Endothelial cell of umbilical vein (primary cell): ENCODE data around the gene CCDC187. TPM values are rescaled to one million over a fixed set of nuclear protein-coding genes. Genes with fewer than 3 reads are reported as not detected.

Experiments
- BruUV-seq: library from RNA; stranded (reverse); fragments of 400-500 nt; replicated peaks from 2 replicates; lab custom pipeline; 2021; lab: Mats Ljungman, UMichigan
- CTCF ChIA-PET: fragments of 300-600, 350-600 bp; sonication (Branson Sonifier 250); formaldehyde crosslinking; loops from one replicate; lab custom pipeline; 2021; ENCODE audit warnings: antibody characterized with exemption, inconsistent platforms; lab: Charles Lee
- POLR2A ChIA-PET: fragments of 300-600, 350-600 bp; sonication (Branson Sonifier 250); formaldehyde crosslinking; loops from one replicate; lab custom pipeline; 2021; ENCODE audit warnings: antibody characterized with exemption, inconsistent platforms; lab: Charles Lee
- DNase-seq: peaks from one replicate; pipeline ENCODE4 v3.0.0-alpha.2; 2011; ENCODE audit warnings: low read depth, low spot score
- FAIRE-seq: peaks from 2 replicates; lab custom pipeline; 2011; peaks lifted over from hg19 to GRCh38; lab: Jason Lieb, UNC
- H2AFZ ChIP-seq: 2 replicates; pipeline ENCODE4 v1.6.0; 2012; ENCODE audit warnings: low read depth, low read length, control low read depth, inconsistent platforms
- H3K27ac ChIP-seq: 2 replicates; pipeline ENCODE4 v1.5.1; 2011; ENCODE audit warnings: low read depth, mild to moderate bottlenecking, control low read depth, low read length, moderate library complexity; ENCODE audit not compliant: insufficient read depth
- H3K27me3 ChIP-seq, 2 experiments: 2 replicates each; pipeline versions ENCODE4 v1.6.0 to v1.6.1; 2011; ENCODE audit warnings: low read length in 2 of 2, mixed read lengths in 1 of 2; ENCODE audit not compliant: control insufficient read depth in 2 of 2, insufficient read depth in 2 of 2
- H3K36me3 ChIP-seq, 2 experiments: 2 replicates in 1 of 2; 3 replicates in 1 of 2; pipeline ENCODE4 v1.5.1; 2011; ENCODE audit warnings: low read length in 2 of 2, mild to moderate bottlenecking in 1 of 2, moderate library complexity in 1 of 2; ENCODE audit not compliant: control insufficient read depth in 2 of 2, insufficient read depth in 2 of 2; ENCODE audit errors: extremely low read depth in 1 of 2
- H3K4me1 ChIP-seq: 3 replicates; pipeline ENCODE4 v1.5.1; 2011; ENCODE audit warnings: mild to moderate bottlenecking, low read length; ENCODE audit not compliant: control insufficient read depth, insufficient read depth; ENCODE audit errors: extremely low read depth
- H3K4me2 ChIP-seq: 2 replicates; pipeline ENCODE4 v1.6.1; 2011; ENCODE audit warnings: low read length, control low read depth, mixed read lengths; ENCODE audit not compliant: insufficient read depth
- H3K4me3 ChIP-seq, 3 experiments: fragments of 200-600 bp in 1 of 3; sonication (generic), shearing (Covaris generic) in 1 of 3; replicated peaks in 1 of 3; 2 replicates each; pipeline ENCODE4 v1.5.1; 2011 to 2016; ENCODE audit warnings: control low read depth in 3 of 3, low read length in 3 of 3, mild to moderate bottlenecking in 2 of 3, inconsistent platforms in 1 of 3, low read depth in 1 of 3, moderate library complexity in 1 of 3; ENCODE audit not compliant: insufficient read depth in 1 of 3
- H3K79me2 ChIP-seq: 2 replicates; pipeline ENCODE4 v1.6.0; 2012; ENCODE audit warnings: low read length, inconsistent platforms; ENCODE audit not compliant: control insufficient read depth, insufficient read depth
- H3K9ac ChIP-seq: replicated peaks from 2 replicates; pipeline ENCODE3; 2011; ENCODE audit warnings: low read length, control low read depth; ENCODE audit not compliant: insufficient read depth; ENCODE audit errors: extremely low read depth
- H3K9me1 ChIP-seq: replicated peaks from 3 replicates; pipeline ENCODE4 v1.6.0; 2011; ENCODE audit warnings: mild to moderate bottlenecking, low read length; ENCODE audit not compliant: control insufficient read depth, insufficient read depth; ENCODE audit errors: extremely low read depth
- H3K9me3 ChIP-seq: replicated peaks from 2 replicates; pipeline ENCODE4 v1.5.1; 2012; ENCODE audit warnings: low read length, inconsistent platforms; ENCODE audit not compliant: control insufficient read depth, insufficient read depth
- H4K20me1 ChIP-seq: replicated peaks from 2 replicates; pipeline ENCODE3; 2011; ENCODE audit warnings: mild to moderate bottlenecking, low read length; ENCODE audit not compliant: control insufficient read depth, insufficient read depth; ENCODE audit errors: extremely low read depth
- EZH2 ChIP-seq: IDR thresholded peaks from 2 replicates; pipeline ENCODE4 v1.6.1; 2012; ENCODE audit warnings: borderline replicate concordance, low read depth, mild to moderate bottlenecking, moderate library complexity, low read length, inconsistent platforms; ENCODE audit not compliant: severe bottlenecking
- FOS ChIP-seq: IDR thresholded peaks from 2 replicates; pipeline ENCODE4 v1.6.1; 2011; ENCODE audit warnings: mild to moderate bottlenecking, low read length, moderate library complexity, borderline replicate concordance; ENCODE audit not compliant: insufficient read depth
- GATA2 ChIP-seq: IDR thresholded peaks from 2 replicates; pipeline ENCODE4 v1.7.0; 2011; ENCODE audit warnings: low read depth, mild to moderate bottlenecking, moderate library complexity, mixed read lengths, low read length; ENCODE audit not compliant: insufficient read length, insufficient read depth
- JUN ChIP-seq: IDR thresholded peaks from 2 replicates; pipeline ENCODE4 v1.6.1; 2011; ENCODE audit warnings: borderline replicate concordance, low read depth; ENCODE audit not compliant: insufficient read length, insufficient read depth
- MYC ChIP-seq: IDR thresholded peaks from one replicate; pipeline ENCODE4 v1.6.1; 2011; ENCODE audit warnings: mild to moderate bottlenecking, low read depth, low read length
- POLR2A ChIP-seq: IDR thresholded peaks from 2 replicates; pipeline ENCODE4 v1.6.1; 2012; ENCODE audit warnings: low read depth, mild to moderate bottlenecking, control low read depth, low read length
- POLR2AphosphoS5 ChIP-seq: IDR thresholded peaks from 2 replicates; pipeline ENCODE4 v1.6.1; 2012; ENCODE audit warnings: low read depth, mild to moderate bottlenecking, control low read depth, low read length, moderate library complexity; ENCODE audit not compliant: insufficient read depth
- dilution Hi-C: fragments of 300-500 bp; cut with MboI; formaldehyde crosslinking; loops from one replicate; pipeline ENCODE4 v1.15.0; 2019; ENCODE audit warnings: low sequenced_read_pairs; ENCODE audit not compliant: extremely low pct_ligation_motif_present
- intact Hi-C: fragments of 100-400 bp; cut with micrococcal nuclease; formaldehyde crosslinking; loops from one replicate; pipeline ENCODE4 v1.10.0; 2022
- polyA plus RNA-seq, 4 experiments: library from polyadenylated mRNA; depleted of rRNA in 3 of 4; stranded (reverse) in 3 of 4; unstranded in 1 of 4; fragments of >200 nt; gene quantifications; 2 replicates each; pipeline versions ENCODE4 v1.2.1 to v1.2.3, GENCODE V29; 2011 to 2012; ENCODE audit warnings: missing spikeins in 1 of 4
- total RNA-seq: library from RNA; stranded (reverse); gene quantifications from 2 replicates; pipeline ENCODE4 v1.2.3, GENCODE V29; 2021
- TF ChIP-seq, protein P1 (sequence below), 2 donors: IDR thresholded peaks; 1 replicate in 1 of 2; 2 replicates in 1 of 2; pipeline ENCODE4 v1.5.1; 2011; ENCODE audit warnings: low read length in 2 of 2, mild to moderate bottlenecking in 2 of 2, moderate library complexity in 2 of 2, control low read depth in 1 of 2, inconsistent platforms in 1 of 2, low read depth in 1 of 2; ENCODE audit not compliant: insufficient read depth in 1 of 2; ENCODE audit errors: extremely low read depth in 1 of 2
- TF ChIP-seq, protein P2 (sequence below): IDR thresholded peaks from 2 replicates; pipeline ENCODE4 v1.6.1; 2011; ENCODE audit not compliant: insufficient read depth, insufficient read length

The CCDC187 gene
- total and polyA plus RNA-seq, 2 donors (not counting 3 experiments of a cell fraction or from before 2014, with no cell fraction given), result not detected

GRCh38 chr9:136264031-136264430 lies 39.9 kb downstream of the CCDC187 start:
- H3K36me3 ChIP-seq, result no peaks in the 10 kb centered on the region
- intact Hi-C loops (no loop called here), dilution Hi-C loops (no loop called here)
- H3K4me2 ChIP-seq, result no peak overlapping the region
- no peaks in the 10 kb centered on the region for H3K9me1 ChIP-seq
- no peak overlapping the region for H3K4me3 ChIP-seq
- ChIA-PET POLR2A (interaction anchor here (0.6 kb wide), 1 partner anchor 226 kb away, joined by 3 read pairs; no protein-coding TSS in a partner anchor), CTCF (no interaction called here)
- no TSS peak for BruUV-seq
- no peak for DNase-seq
- H3K9ac ChIP-seq, result no peak overlapping the region
- H3K27ac ChIP-seq, result no peak overlapping the region
- FAIRE-seq, result no peak
- no peaks in the 10 kb centered on the region for H3K79me2 ChIP-seq
- peaks cover 0 to 4% of the 10 kb centered on the region in 2 experiments for H3K27me3 ChIP-seq
- no peaks in the 10 kb centered on the region for H4K20me1 ChIP-seq
- H3K9me3 ChIP-seq, result no peaks in the 10 kb centered on the region
- no peak overlapping the region for H2AFZ ChIP-seq
- TF ChIP-seq POLR2A (no peak), JUN (no peak), MYC (no peak), EZH2 (no peak), FOS (no peak), GATA2 (no peak), POLR2AphosphoS5 (no peak)
- TF ChIP-seq, protein P1, sequence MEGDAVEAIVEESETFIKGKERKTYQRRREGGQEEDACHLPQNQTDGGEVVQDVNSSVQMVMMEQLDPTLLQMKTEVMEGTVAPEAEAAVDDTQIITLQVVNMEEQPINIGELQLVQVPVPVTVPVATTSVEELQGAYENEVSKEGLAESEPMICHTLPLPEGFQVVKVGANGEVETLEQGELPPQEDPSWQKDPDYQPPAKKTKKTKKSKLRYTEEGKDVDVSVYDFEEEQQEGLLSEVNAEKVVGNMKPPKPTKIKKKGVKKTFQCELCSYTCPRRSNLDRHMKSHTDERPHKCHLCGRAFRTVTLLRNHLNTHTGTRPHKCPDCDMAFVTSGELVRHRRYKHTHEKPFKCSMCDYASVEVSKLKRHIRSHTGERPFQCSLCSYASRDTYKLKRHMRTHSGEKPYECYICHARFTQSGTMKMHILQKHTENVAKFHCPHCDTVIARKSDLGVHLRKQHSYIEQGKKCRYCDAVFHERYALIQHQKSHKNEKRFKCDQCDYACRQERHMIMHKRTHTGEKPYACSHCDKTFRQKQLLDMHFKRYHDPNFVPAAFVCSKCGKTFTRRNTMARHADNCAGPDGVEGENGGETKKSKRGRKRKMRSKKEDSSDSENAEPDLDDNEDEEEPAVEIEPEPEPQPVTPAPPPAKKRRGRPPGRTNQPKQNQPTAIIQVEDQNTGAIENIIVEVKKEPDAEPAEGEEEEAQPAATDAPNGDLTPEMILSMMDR (IDR thresholded peaks at IDR 0.05; ENCODE audit: extremely low read depth in 1 of 2, insufficient read depth in 1 of 2, low read depth in 1 of 2, low read length in 2 of 2), result no peak
- TF ChIP-seq, protein P2, sequence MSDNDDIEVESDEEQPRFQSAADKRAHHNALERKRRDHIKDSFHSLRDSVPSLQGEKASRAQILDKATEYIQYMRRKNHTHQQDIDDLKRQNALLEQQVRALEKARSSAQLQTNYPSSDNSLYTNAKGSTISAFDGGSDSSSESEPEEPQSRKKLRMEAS, result no peak
- H3K4me1 ChIP-seq, result no peaks in the 10 kb centered on the region
